A673 (cell line): ENCODE data around the gene C7orf33. TPM values are rescaled to one million over a fixed set of nuclear protein-coding genes. Genes with fewer than 3 reads are reported as not detected.

Experiments used
- BruUV-seq: library from RNA; stranded (reverse); fragments of 400-500 nt; replicated peaks from 2 replicates; lab custom pipeline; 2021; lab: Mats Ljungman, UMichigan
- CTCF ChIA-PET: fragments of 300-600 bp; sonication (Branson Sonifier 250); formaldehyde crosslinking; loops from one replicate; lab custom pipeline; 2022; ENCODE audit warnings: antibody characterized with exemption; lab: Charles Lee
- POLR2A ChIA-PET: fragments of 300-600 bp; sonication (Branson Sonifier 250); formaldehyde crosslinking; loops from one replicate; lab custom pipeline; 2022; ENCODE audit warnings: antibody characterized with exemption; ENCODE audit not compliant: low non-redundant PET; lab: Charles Lee
- DNase-seq: peaks from one replicate; pipeline ENCODE4 v3.0.0-alpha.2; 2015; ENCODE audit warnings: low spot score
- H3K27ac ChIP-seq: fragments of 200-600 bp; sonication (generic); 2 replicates; pipeline ENCODE4 v1.5.1; 2016; ENCODE audit warnings: mixed run types, low read depth, mild to moderate bottlenecking, mixed read lengths, antibody characterized with exemption, low read length; ENCODE audit not compliant: poor library complexity, severe bottlenecking
- H3K27me3 ChIP-seq: fragments of 200-600 bp; sonication (generic); replicated peaks from 2 replicates; pipeline ENCODE4 v1.6.1; 2017; ENCODE audit warnings: mixed run types, low read depth, mild to moderate bottlenecking, mixed read lengths, antibody characterized with exemption, low read length; ENCODE audit not compliant: insufficient read depth, poor library complexity
- H3K36me3 ChIP-seq: fragments of 200-600 bp; sonication (generic); 2 replicates; pipeline ENCODE4 v1.6.1; 2016; ENCODE audit warnings: mixed run types, mild to moderate bottlenecking, mixed read lengths, antibody characterized with exemption, low read length; ENCODE audit not compliant: insufficient read depth, poor library complexity, severe bottlenecking
- H3K4me1 ChIP-seq: fragments of 200-600 bp; sonication (generic); 2 replicates; pipeline ENCODE4 v1.6.1; 2017; ENCODE audit warnings: mixed run types, mild to moderate bottlenecking, mixed read lengths, antibody characterized with exemption, low read length; ENCODE audit not compliant: insufficient read depth, poor library complexity, severe bottlenecking
- H3K4me3 ChIP-seq: fragments of 200-600 bp; sonication (generic); 2 replicates; pipeline ENCODE4 v1.5.1; 2016; ENCODE audit warnings: low read depth, mixed run types, mild to moderate bottlenecking, mixed read lengths, low read length; ENCODE audit not compliant: poor library complexity, severe bottlenecking
- H3K9me3 ChIP-seq: fragments of 200-600 bp; sonication (generic); 2 replicates; pipeline ENCODE4 v1.6.1; 2016; ENCODE audit warnings: mixed run types, low read depth, mild to moderate bottlenecking, mixed read lengths, antibody characterized with exemption, low read length; ENCODE audit not compliant: poor library complexity, severe bottlenecking
- EZH2 ChIP-seq: fragments of 200-600 bp; sonication (generic); IDR thresholded peaks from 2 replicates; pipeline ENCODE4 v1.6.1; 2017; ENCODE audit warnings: borderline replicate concordance, low read depth, mild to moderate bottlenecking, mixed read lengths, antibody characterized with exemption, low read length; ENCODE audit not compliant: poor library complexity, severe bottlenecking
- intact Hi-C: fragments of 100-400 bp; cut with micrococcal nuclease; formaldehyde crosslinking; loops from one replicate; pipeline ENCODE4 v1.10.0; 2022; ENCODE audit not compliant: unreplicated experiment
- total RNA-seq: library from RNA; stranded (reverse); gene quantifications from 2 replicates; pipeline ENCODE4 v1.2.3, GENCODE V29; 2021
- TF ChIP-seq, protein P1 (sequence below): fragments of 300-800, 200-600 bp; sonication (generic); conservative IDR thresholded peaks from 2 replicates; pipeline ENCODE4 v1.5.1; 2017; ENCODE audit warnings: low read depth, mild to moderate bottlenecking, antibody characterized with exemption, low read length, moderate library complexity, mixed read lengths

Gene C7orf33
- total RNA-seq, 1 experiment from 2014 or later, result not detected

DNA sequence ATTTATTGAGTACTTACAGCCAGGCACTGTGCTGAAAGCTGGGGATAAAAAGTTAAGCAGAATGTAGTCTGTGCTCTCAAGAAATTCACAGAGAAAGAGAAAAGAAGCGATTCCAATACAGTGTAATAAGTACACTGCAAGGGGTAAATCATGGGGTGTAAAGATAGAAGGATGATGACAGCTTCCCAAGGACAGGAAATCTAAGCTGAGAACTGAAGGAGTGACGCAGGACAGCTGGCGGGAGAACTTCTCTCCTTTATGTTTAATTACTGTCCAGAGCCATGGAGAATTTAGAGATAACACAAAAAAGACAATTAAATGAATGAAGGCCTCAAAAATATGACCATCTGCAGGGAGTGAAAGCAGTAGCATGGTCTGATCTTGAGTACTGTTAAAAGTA lies 34.8 kb downstream of the C7orf33 start:
- H3K9me3 ChIP-seq, result no peaks in the 10 kb centered on the region
- intact Hi-C loops, result no loop called here
- no peak overlapping the region for H3K27ac ChIP-seq
- POLR2A ChIA-PET, result no interaction called here
- BruUV-seq, result no TSS peak
- DNase-seq, result peak; percentile 21
- H3K4me1 ChIP-seq, result peaks cover 21% of the 10 kb centered on the region
- no peaks in the 10 kb centered on the region for H3K36me3 ChIP-seq
- TF ChIP-seq EZH2, result no peak
- TF ChIP-seq, protein P1, sequence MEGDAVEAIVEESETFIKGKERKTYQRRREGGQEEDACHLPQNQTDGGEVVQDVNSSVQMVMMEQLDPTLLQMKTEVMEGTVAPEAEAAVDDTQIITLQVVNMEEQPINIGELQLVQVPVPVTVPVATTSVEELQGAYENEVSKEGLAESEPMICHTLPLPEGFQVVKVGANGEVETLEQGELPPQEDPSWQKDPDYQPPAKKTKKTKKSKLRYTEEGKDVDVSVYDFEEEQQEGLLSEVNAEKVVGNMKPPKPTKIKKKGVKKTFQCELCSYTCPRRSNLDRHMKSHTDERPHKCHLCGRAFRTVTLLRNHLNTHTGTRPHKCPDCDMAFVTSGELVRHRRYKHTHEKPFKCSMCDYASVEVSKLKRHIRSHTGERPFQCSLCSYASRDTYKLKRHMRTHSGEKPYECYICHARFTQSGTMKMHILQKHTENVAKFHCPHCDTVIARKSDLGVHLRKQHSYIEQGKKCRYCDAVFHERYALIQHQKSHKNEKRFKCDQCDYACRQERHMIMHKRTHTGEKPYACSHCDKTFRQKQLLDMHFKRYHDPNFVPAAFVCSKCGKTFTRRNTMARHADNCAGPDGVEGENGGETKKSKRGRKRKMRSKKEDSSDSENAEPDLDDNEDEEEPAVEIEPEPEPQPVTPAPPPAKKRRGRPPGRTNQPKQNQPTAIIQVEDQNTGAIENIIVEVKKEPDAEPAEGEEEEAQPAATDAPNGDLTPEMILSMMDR, result no peak
- no peaks in the 10 kb centered on the region for H3K27me3 ChIP-seq
- CTCF ChIA-PET, result no interaction called here
- no peak overlapping the region for H3K4me3 ChIP-seq

DNA sequence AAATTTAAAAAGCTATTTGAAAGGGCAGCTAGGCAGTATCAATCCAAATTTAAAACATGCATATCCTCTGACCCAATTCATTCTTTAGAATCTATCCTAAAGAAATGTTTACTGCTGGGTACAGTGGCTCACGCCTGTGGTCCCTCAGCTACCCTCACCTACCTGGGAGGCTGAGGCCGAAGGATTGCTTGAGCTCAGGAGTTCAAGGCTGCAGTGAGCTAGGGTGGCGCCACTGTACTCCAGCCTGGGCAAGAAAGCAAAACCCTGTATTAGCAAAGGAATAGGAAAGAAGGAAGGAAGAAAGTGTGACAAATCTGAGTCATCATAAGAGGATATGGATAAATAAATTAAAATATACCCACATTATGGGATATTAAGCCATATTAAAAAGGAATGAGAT lies 36.3 kb downstream of the C7orf33 start:
- peaks cover 21% of the 10 kb centered on the region for H3K4me1 ChIP-seq
- intact Hi-C loops, result no loop called here
- H3K4me3 ChIP-seq, result no peak overlapping the region
- H3K27me3 ChIP-seq, result no peaks in the 10 kb centered on the region
- no TSS peak for BruUV-seq
- H3K9me3 ChIP-seq, result no peaks in the 10 kb centered on the region
- no peak overlapping the region for H3K27ac ChIP-seq
- no peak for DNase-seq
- CTCF ChIA-PET, result no interaction called here
- no peak for TF ChIP-seq EZH2
- TF ChIP-seq, protein P1, result peak; percentile 28; the same call in 1 of the 2 replicates
- POLR2A ChIA-PET, result no interaction called here
- H3K36me3 ChIP-seq, result no peaks in the 10 kb centered on the region

DNA sequence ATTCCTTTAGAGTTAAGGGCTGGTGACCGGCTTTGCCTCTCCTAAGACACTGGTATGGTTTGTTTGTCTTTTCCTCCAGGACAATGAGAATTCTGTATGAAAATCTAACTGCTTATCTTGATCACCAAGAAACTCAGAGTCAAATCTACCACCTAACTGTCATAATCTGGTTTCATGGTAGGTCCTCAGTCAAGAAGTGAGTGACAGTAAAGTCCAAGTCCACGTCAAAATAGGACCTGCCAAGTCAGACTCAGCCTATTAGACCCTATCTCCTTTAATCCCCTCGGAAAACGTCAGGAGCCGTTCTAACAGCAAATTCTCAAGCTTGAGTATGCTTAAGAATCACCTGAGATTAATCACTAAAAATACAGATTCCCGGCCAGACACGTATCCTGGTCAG lies 37.4 kb downstream of the C7orf33 start:
- CTCF ChIA-PET, result no interaction called here
- no TSS peak for BruUV-seq
- no peak overlapping the region for H3K27ac ChIP-seq
- POLR2A ChIA-PET, result interaction anchor here (0.6 to 0.7 kb wide), 2 partner anchors 19 to 313 kb away, joined by 5 to 8 read pairs; no protein-coding TSS in a partner anchor
- no peaks in the 10 kb centered on the region for H3K36me3 ChIP-seq
- intact Hi-C loops, result no loop called here
- TF ChIP-seq EZH2, result no peak
- TF ChIP-seq, protein P1, result no peak
- H3K27me3 ChIP-seq, result no peaks in the 10 kb centered on the region
- H3K9me3 ChIP-seq, result no peaks in the 10 kb centered on the region
- DNase-seq, result no peak
- H3K4me1 ChIP-seq, result peaks cover 21% of the 10 kb centered on the region
- no peak overlapping the region for H3K4me3 ChIP-seq
